Liver (tissue), 9 donors: Measurements from ENCODE around the gene GGN. TPM values are rescaled to one million over a fixed set of nuclear protein-coding genes. Genes with fewer than 3 reads are reported as not detected.

ENCODE experiments used
- DNase-seq: peaks from one replicate; pipeline ENCODE4 v3.0.0-alpha.2; 2017; ENCODE audit warnings: low spot score
- H3K27ac ChIP-seq, 2 donors: one replicate each; pipeline ENCODE4 v1.7.0; 2013; ENCODE audit warnings: inconsistent platforms in 2 of 2, low read length in 2 of 2, control low read depth in 1 of 2, low read depth in 1 of 2, mild to moderate bottlenecking in 1 of 2
- H3K27me3 ChIP-seq, 4 donors: one replicate each; pipeline versions ENCODE4 v1.6.1 to v1.7.0; 2013; ENCODE audit warnings: low read length in 3 of 4, inconsistent platforms in 1 of 4, mild to moderate bottlenecking in 1 of 4, moderate library complexity in 1 of 4; ENCODE audit not compliant: control insufficient read depth in 4 of 4, insufficient read depth in 4 of 4
- H3K36me3 ChIP-seq, 4 donors: one replicate each; pipeline versions ENCODE4 v1.6.1 to v1.7.0; 2013; ENCODE audit warnings: low read length in 3 of 4, mild to moderate bottlenecking in 3 of 4, low read depth in 1 of 4, moderate library complexity in 1 of 4; ENCODE audit not compliant: control insufficient read depth in 4 of 4, insufficient read depth in 3 of 4
- H3K4me1 ChIP-seq, 4 donors: one replicate each; pipeline versions ENCODE4 v1.6.1 to v1.7.0; 2013; ENCODE audit warnings: low read length in 3 of 4, mild to moderate bottlenecking in 3 of 4, moderate library complexity in 1 of 4; ENCODE audit not compliant: control insufficient read depth in 4 of 4, insufficient read depth in 4 of 4
- H3K4me3 ChIP-seq, 3 donors: one replicate each; pipeline versions ENCODE4 v1.6.1 to v1.7.0; 2013; ENCODE audit warnings: low read length in 3 of 3, control low read depth in 1 of 3, low read depth in 1 of 3, mild to moderate bottlenecking in 1 of 3
- H3K9ac ChIP-seq, 2 donors: one replicate each; pipeline ENCODE4 v1.7.0; 2013; ENCODE audit warnings: low read length in 2 of 2, mild to moderate bottlenecking in 2 of 2, moderate library complexity in 2 of 2, control low read depth in 1 of 2, low read depth in 1 of 2
- H3K9me3 ChIP-seq, 4 donors: one replicate each; pipeline versions ENCODE4 v1.6.1 to v1.7.0; 2013; ENCODE audit warnings: low read length in 3 of 4; ENCODE audit not compliant: control insufficient read depth in 4 of 4
- EGR1 ChIP-seq, 2 donors: IDR thresholded peaks; 2 replicates each; pipeline ENCODE4 v1.6.1; 2016 to 2018; ENCODE audit warnings: antibody characterized with exemption in 2 of 2, low read depth in 2 of 2
- FOXA1 ChIP-seq: IDR thresholded peaks from 2 replicates; pipeline ENCODE4 v1.6.1; 2016; ENCODE audit warnings: antibody characterized with exemption
- FOXA2 ChIP-seq: IDR thresholded peaks from 2 replicates; pipeline ENCODE4 v1.6.1; 2016; ENCODE audit warnings: antibody characterized with exemption
- GABPA ChIP-seq, 2 donors: IDR thresholded peaks in 1 of 2; conservative IDR thresholded peaks in 1 of 2; 2 replicates each; pipeline ENCODE4 v1.6.1; 2016; ENCODE audit warnings: antibody characterized with exemption in 2 of 2, mild to moderate bottlenecking in 1 of 2, moderate library complexity in 1 of 2
- HNF4A ChIP-seq, 2 donors: conservative IDR thresholded peaks; 2 replicates each; pipeline ENCODE4 v1.6.1; 2016; ENCODE audit warnings: antibody characterized with exemption in 2 of 2, mild to moderate bottlenecking in 2 of 2
- HNF4G ChIP-seq: IDR thresholded peaks from 2 replicates; pipeline ENCODE4 v1.6.1; 2016; ENCODE audit warnings: antibody characterized with exemption
- JUND ChIP-seq, 2 donors: IDR thresholded peaks; 2 replicates each; pipeline ENCODE4 v1.6.1; 2016; ENCODE audit warnings: antibody characterized with exemption in 2 of 2
- NR2F2 ChIP-seq: IDR thresholded peaks from 2 replicates; pipeline ENCODE4 v1.6.1; 2016; ENCODE audit warnings: antibody characterized with exemption
- RAD21 ChIP-seq, 2 donors: IDR thresholded peaks; 2 replicates each; pipeline ENCODE4 v1.6.1; 2016; ENCODE audit warnings: antibody characterized with exemption in 2 of 2, mild to moderate bottlenecking in 2 of 2
- RXRA ChIP-seq, 2 donors: IDR thresholded peaks; 2 replicates each; pipeline ENCODE4 v1.6.1; 2017 to 2018; ENCODE audit warnings: antibody characterized with exemption in 2 of 2, mild to moderate bottlenecking in 1 of 2
- SP1 ChIP-seq: IDR thresholded peaks from 2 replicates; pipeline ENCODE4 v1.6.1; 2018; ENCODE audit warnings: antibody characterized with exemption, mild to moderate bottlenecking
- TAF1 ChIP-seq: conservative IDR thresholded peaks from 2 replicates; pipeline ENCODE4 v1.6.1; 2016; ENCODE audit warnings: antibody characterized with exemption, mild to moderate bottlenecking
- WGBS: extraction: QIAGEN DNeasy Blood & Tissue Kit; methylation state at CpG from one replicate; pipeline ENCODE4 v1.1.7; 2013; 5-methylcytosine and 5-hydroxymethylcytosine counted together
- polyA plus RNA-seq, 2 donors: library from polyadenylated mRNA; stranded (reverse) in 1 of 2; unstranded in 1 of 2; fragments of 200-250 nt in 1 of 2; fragments of >200 nt in 1 of 2; fragmentation: Nextera tagmentation in 1 of 2; extraction: Ambion mirVana in 1 of 2; gene quantifications; one replicate each; pipeline versions ENCODE4 v1.2.1 to v1.2.3, GENCODE V29; 2013 to 2015
- total RNA-seq, 2 donors: library from RNA; depleted of rRNA; stranded (reverse); fragments of >200 nt; gene quantifications; one replicate each; pipeline ENCODE4 v1.2.3, GENCODE V29; 2014
- TF ChIP-seq, protein P1 (sequence below): fragments of 150-350 bp; IDR thresholded peaks from 2 replicates; pipeline ENCODE4 v1.5.1; 2017; ENCODE audit warnings: improper control_type of control experiment, low read depth, low read length; ENCODE audit not compliant: missing input control
- TF ChIP-seq, protein P2 (sequence below): IDR thresholded peaks from 2 replicates; pipeline ENCODE4 v1.6.1; 2016; ENCODE audit warnings: antibody characterized with exemption
- TF ChIP-seq, protein P3 (sequence below): IDR thresholded peaks from 2 replicates; pipeline ENCODE4 v1.6.1; 2016; ENCODE audit warnings: antibody characterized with exemption
- TF ChIP-seq, protein P4 (sequence below): IDR thresholded peaks from 2 replicates; pipeline ENCODE4 v1.6.1; 2016; ENCODE audit warnings: antibody characterized with exemption, mild to moderate bottlenecking
- TF ChIP-seq, protein P5 (sequence below): IDR thresholded peaks from 2 replicates; pipeline ENCODE4 v1.6.1; 2016; ENCODE audit warnings: antibody characterized with exemption
- donor health status: healthy.
- donor health status: healthy.
- donor health status: healthy.
- donor health status: healthy.
- donor health status: healthy.

Gene GGN, protein sequence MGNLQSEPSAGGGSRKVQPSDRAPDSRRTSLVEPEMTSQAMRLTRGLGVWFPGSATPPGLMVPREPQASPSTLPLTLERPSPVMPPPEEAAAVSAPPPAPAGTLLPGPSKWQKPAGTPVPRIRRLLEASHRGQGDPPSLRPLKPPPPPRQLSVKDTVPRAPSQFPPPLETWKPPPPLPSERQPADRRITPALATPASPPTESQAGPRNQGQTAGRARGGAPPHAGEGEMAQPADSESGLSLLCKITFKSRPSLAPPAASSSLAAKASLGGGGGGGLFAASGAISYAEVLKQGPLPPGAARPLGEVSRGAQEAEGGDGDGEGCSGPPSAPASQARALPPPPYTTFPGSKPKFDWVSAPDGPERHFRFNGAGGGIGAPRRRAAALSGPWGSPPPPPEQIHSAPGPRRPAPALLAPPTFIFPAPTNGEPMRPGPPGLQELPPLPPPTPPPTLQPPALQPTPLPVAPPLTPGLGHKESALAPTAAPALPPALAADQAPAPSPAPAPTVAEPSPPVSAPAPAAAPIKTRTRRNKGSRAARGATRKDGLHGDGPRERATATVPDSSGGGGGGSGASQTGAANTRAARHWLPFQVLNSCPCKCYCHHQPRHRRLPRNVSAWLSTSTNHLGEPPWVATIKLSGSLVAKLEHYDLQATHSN
- total RNA-seq (not detected), polyA plus RNA-seq (not detected)

DNA sequence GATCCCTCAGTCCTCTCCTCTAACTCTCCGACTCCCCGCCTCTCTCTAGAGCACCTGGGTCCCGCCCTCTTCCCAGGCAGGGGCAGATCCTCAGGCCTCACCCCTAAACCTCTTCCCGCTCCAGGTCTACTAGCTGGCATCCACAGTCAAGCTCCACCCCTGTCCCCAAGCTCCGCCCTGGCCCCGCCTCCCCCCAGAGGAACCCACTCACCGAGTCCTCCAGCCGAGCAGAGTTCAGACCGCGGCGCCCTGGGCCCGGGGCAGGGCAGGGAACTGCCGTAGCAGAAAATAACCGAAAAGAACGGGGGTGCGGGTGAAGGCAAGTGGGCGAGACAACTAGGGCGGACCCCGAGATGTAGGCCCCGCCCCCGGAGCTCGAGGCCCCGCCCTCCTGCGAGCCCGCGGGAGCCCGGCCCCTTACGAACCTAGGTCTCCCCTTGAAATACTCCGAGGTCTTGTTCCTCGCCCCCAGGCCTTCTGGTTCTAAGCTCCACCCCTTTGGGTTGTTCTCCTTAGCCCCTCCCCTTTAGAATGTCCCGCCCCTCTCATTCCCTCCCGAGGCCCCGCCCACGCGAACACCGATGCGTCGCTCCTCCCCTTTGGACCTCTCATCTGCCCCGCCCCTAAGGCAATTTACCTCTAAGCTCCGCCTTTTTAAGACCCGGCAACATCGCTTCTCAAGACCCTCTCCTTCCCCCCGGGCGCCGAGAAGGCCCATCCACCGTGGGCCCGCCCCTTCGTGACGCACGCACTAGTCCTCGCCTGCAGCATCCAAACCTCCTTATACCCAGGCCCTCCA is at the start of gene GGN:
Gene GGN, minus strand, starts transcription at position 485 of the 799 bp plus-strand sequence. CDS start 773 bp downstream, outside the sequence.
- peaks cover 0 to 14% (median 6%) of the 10 kb centered on the region in 4 donors for H3K36me3 ChIP-seq
- no peak for TF ChIP-seq HNF4A (conservative IDR thresholded peaks at IDR 0.05)
- TF ChIP-seq NR2F2 = no peak
- TF ChIP-seq, protein P1, sequence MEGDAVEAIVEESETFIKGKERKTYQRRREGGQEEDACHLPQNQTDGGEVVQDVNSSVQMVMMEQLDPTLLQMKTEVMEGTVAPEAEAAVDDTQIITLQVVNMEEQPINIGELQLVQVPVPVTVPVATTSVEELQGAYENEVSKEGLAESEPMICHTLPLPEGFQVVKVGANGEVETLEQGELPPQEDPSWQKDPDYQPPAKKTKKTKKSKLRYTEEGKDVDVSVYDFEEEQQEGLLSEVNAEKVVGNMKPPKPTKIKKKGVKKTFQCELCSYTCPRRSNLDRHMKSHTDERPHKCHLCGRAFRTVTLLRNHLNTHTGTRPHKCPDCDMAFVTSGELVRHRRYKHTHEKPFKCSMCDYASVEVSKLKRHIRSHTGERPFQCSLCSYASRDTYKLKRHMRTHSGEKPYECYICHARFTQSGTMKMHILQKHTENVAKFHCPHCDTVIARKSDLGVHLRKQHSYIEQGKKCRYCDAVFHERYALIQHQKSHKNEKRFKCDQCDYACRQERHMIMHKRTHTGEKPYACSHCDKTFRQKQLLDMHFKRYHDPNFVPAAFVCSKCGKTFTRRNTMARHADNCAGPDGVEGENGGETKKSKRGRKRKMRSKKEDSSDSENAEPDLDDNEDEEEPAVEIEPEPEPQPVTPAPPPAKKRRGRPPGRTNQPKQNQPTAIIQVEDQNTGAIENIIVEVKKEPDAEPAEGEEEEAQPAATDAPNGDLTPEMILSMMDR = no peak
- TF ChIP-seq JUND (IDR thresholded peaks at IDR 0.05) = no peak
- TF ChIP-seq FOXA1 = no peak
- no peak for TF ChIP-seq RXRA (IDR thresholded peaks at IDR 0.05)
- TF ChIP-seq, protein P2, sequence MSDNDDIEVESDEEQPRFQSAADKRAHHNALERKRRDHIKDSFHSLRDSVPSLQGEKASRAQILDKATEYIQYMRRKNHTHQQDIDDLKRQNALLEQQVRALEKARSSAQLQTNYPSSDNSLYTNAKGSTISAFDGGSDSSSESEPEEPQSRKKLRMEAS = no peak
- no peak for TF ChIP-seq HNF4G
- no peak for TF ChIP-seq EGR1 (IDR thresholded peaks at IDR 0.05; ENCODE audit: low read depth in 2 of 2)
- no peak for TF ChIP-seq TAF1
- no peak within 1 kb of the TSS for H3K9ac ChIP-seq
- peak within 1 kb of the TSS in 2 of 3 donors; percentile 4 to 40 for H3K4me3 ChIP-seq
- H3K9me3 ChIP-seq = no peaks in the 10 kb centered on the region
- 3% methylated on average over 51 of the region's 51 CpGs for WGBS
- H3K27ac ChIP-seq = no peak within 1 kb of the TSS
- H3K27me3 ChIP-seq = no peaks in the 10 kb centered on the region
- DNase-seq = peak; percentile 82
- H3K4me1 ChIP-seq = peaks cover 7 to 23% (median 16%) of the 10 kb centered on the region in 4 donors

DNA sequence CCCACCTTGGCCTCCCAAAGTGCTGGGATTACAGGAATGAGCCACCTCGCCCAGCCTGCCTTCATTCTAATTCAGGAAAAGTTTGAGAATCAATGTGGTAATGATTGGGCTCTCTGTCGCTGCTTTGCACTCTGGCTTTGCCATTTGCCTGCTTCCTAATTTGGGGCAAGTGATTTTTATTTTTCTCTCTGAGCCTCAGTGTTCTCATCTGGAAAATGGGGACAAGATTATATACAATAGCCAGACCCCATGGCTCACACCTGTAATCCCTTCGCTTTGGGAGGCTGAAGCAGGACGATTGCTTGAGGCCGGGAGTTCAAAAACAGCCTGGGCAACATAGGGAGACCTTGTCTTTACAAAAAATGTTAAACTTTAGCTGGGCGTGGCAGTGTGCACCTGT is 49.5 kb upstream of the GGN start:
- H3K9me3 ChIP-seq = no peaks in the 10 kb centered on the region
- no peak overlapping the region for H3K4me3 ChIP-seq
- H3K27ac ChIP-seq = no peak overlapping the region
- H3K36me3 ChIP-seq = no peaks in the 10 kb centered on the region
- peaks cover 0 to 9% (median 4%) of the 10 kb centered on the region in 4 donors for H3K27me3 ChIP-seq
- peaks cover 0 to 2% (median 0%) of the 10 kb centered on the region in 4 donors for H3K4me1 ChIP-seq
- DNase-seq = no peak
- WGBS = 90% methylated on average over 6 of the region's 6 CpGs
- H3K9ac ChIP-seq = no peak overlapping the region
- TF ChIP-seq TAF1 (no peak), FOXA1 (no peak), EGR1 (IDR thresholded peaks at IDR 0.05; ENCODE audit: low read depth in 2 of 2) (no peak), RXRA (IDR thresholded peaks at IDR 0.05) (no peak), JUND (IDR thresholded peaks at IDR 0.05) (no peak), NR2F2 (no peak), GABPA (IDR thresholded peaks at IDR 0.05 in 1 of 2, conservative IDR thresholded peaks at IDR 0.05 in 1 of 2) (no peak), HNF4A (conservative IDR thresholded peaks at IDR 0.05) (no peak), FOXA2 (no peak), HNF4G (no peak), RAD21 (IDR thresholded peaks at IDR 0.05) (no peak), SP1 (no peak)
- TF ChIP-seq, protein P3, sequence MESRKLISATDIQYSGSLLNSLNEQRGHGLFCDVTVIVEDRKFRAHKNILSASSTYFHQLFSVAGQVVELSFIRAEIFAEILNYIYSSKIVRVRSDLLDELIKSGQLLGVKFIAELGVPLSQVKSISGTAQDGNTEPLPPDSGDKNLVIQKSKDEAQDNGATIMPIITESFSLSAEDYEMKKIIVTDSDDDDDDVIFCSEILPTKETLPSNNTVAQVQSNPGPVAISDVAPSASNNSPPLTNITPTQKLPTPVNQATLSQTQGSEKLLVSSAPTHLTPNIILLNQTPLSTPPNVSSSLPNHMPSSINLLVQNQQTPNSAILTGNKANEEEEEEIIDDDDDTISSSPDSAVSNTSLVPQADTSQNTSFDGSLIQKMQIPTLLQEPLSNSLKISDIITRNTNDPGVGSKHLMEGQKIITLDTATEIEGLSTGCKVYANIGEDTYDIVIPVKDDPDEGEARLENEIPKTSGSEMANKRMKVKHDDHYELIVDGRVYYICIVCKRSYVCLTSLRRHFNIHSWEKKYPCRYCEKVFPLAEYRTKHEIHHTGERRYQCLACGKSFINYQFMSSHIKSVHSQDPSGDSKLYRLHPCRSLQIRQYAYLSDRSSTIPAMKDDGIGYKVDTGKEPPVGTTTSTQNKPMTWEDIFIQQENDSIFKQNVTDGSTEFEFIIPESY = no peak
- TF ChIP-seq, protein P1 = no peak
- TF ChIP-seq, protein P4, sequence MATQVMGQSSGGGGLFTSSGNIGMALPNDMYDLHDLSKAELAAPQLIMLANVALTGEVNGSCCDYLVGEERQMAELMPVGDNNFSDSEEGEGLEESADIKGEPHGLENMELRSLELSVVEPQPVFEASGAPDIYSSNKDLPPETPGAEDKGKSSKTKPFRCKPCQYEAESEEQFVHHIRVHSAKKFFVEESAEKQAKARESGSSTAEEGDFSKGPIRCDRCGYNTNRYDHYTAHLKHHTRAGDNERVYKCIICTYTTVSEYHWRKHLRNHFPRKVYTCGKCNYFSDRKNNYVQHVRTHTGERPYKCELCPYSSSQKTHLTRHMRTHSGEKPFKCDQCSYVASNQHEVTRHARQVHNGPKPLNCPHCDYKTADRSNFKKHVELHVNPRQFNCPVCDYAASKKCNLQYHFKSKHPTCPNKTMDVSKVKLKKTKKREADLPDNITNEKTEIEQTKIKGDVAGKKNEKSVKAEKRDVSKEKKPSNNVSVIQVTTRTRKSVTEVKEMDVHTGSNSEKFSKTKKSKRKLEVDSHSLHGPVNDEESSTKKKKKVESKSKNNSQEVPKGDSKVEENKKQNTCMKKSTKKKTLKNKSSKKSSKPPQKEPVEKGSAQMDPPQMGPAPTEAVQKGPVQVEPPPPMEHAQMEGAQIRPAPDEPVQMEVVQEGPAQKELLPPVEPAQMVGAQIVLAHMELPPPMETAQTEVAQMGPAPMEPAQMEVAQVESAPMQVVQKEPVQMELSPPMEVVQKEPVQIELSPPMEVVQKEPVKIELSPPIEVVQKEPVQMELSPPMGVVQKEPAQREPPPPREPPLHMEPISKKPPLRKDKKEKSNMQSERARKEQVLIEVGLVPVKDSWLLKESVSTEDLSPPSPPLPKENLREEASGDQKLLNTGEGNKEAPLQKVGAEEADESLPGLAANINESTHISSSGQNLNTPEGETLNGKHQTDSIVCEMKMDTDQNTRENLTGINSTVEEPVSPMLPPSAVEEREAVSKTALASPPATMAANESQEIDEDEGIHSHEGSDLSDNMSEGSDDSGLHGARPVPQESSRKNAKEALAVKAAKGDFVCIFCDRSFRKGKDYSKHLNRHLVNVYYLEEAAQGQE = no peak
- TF ChIP-seq, protein P5, sequence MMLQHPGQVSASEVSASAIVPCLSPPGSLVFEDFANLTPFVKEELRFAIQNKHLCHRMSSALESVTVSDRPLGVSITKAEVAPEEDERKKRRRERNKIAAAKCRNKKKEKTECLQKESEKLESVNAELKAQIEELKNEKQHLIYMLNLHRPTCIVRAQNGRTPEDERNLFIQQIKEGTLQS = no peak
- TF ChIP-seq, protein P2 = no peak
